ENCODE measurements around the gene PAK2.

PAK2 gene

GRCh38 chr3:196757876-196758739, 18.5 kb downstream of the PAK2 start:
- Histone ChIP-seq H3K36me3 (ENCODE audit: control insufficient read depth, insufficient read depth, low read length) (no peaks in the 10 kb centered on the region), H3K9me3 (ENCODE audit: control insufficient read depth, insufficient read depth, low read length) (no peaks in the 10 kb centered on the region; the same call in 1 of the 2 replicates), H3K4me1 (ENCODE audit: control insufficient read depth, insufficient read depth, low read length) (no peaks in the 10 kb centered on the region), H3K4me3 (ENCODE audit: low read length) (no peak overlapping the region), H3K27me3 (ENCODE audit: control insufficient read depth, insufficient read depth, low read length) (no peaks in the 10 kb centered on the region), H3K27ac (ENCODE audit: low read length) (no peak overlapping the region)
- no peak for DNase-seq (ENCODE audit: low read depth, low spot score)
- no CpG with 5 or more reads among the region's 9 CpGs for WGBS (ENCODE audit: insufficient coverage, insufficient read length)

GRCh38 chr3:196763179-196763578, 23.5 kb downstream of the PAK2 start:
- no peak overlapping the region for H3K4me3 ChIP-seq (ENCODE audit: low read length)
- no peak overlapping the region for H3K27ac ChIP-seq (ENCODE audit: low read length)
- no peaks in the 10 kb centered on the region for H3K4me1 ChIP-seq (ENCODE audit: control insufficient read depth, insufficient read depth, low read length)
- DNase-seq (ENCODE audit: low read depth, low spot score), result no peak
- H3K9me3 ChIP-seq (ENCODE audit: control insufficient read depth, insufficient read depth, low read length), result no peaks in the 10 kb centered on the region
- no CpG with 5 or more reads among the region's 7 CpGs for WGBS (ENCODE audit: insufficient coverage, insufficient read length)
- no peaks in the 10 kb centered on the region for H3K36me3 ChIP-seq (ENCODE audit: control insufficient read depth, insufficient read depth, low read length)
- H3K27me3 ChIP-seq (ENCODE audit: control insufficient read depth, insufficient read depth, low read length), result no peaks in the 10 kb centered on the region; the same call in 1 of the 2 replicates

GRCh38 chr3:196765454-196765853, 25.8 kb downstream of the PAK2 start:
- Histone ChIP-seq H3K36me3 (ENCODE audit: control insufficient read depth, insufficient read depth, low read length) (no peaks in the 10 kb centered on the region), H3K4me3 (ENCODE audit: low read length) (no peak overlapping the region), H3K4me1 (ENCODE audit: control insufficient read depth, insufficient read depth, low read length) (no peaks in the 10 kb centered on the region; the same call in 1 of the 2 replicates), H3K27ac (ENCODE audit: low read length) (no peak overlapping the region), H3K9me3 (ENCODE audit: control insufficient read depth, insufficient read depth, low read length) (no peaks in the 10 kb centered on the region), H3K27me3 (ENCODE audit: control insufficient read depth, insufficient read depth, low read length) (no peaks in the 10 kb centered on the region; the same call in 1 of the 2 replicates)
- no peak for DNase-seq (ENCODE audit: low read depth, low spot score)

- WGBS (ENCODE audit: insufficient coverage, insufficient read length), result no CpG with 5 or more reads among the region's 1 CpG
- H3K36me3 ChIP-seq (ENCODE audit: control insufficient read depth, insufficient read depth, low read length), result no peaks in the 10 kb centered on the region
Observed at GRCh38 chr3:196771067-196771466, 31.4 kb downstream of the PAK2 start.

GRCh38 chr3:196772102-196772501, 32.4 kb downstream of the PAK2 start:
- WGBS (ENCODE audit: insufficient coverage, insufficient read length), result no CpG with 5 or more reads among the region's 4 CpGs
- Histone ChIP-seq H3K36me3 (ENCODE audit: control insufficient read depth, insufficient read depth, low read length) (no peaks in the 10 kb centered on the region), H3K9me3 (ENCODE audit: control insufficient read depth, insufficient read depth, low read length) (no peaks in the 10 kb centered on the region), H3K27me3 (ENCODE audit: control insufficient read depth, insufficient read depth, low read length) (no peaks in the 10 kb centered on the region), H3K4me1 (ENCODE audit: control insufficient read depth, insufficient read depth, low read length) (no peaks in the 10 kb centered on the region; the same call in 1 of the 2 replicates), H3K4me3 (ENCODE audit: low read length) (no peak overlapping the region), H3K27ac (ENCODE audit: low read length) (no peak overlapping the region)
- no peak for DNase-seq (ENCODE audit: low read depth, low spot score)

More at GRCh38 chr3:196771067-196771466, 31.4 kb downstream of the PAK2 start:
- Histone ChIP-seq H3K27ac (ENCODE audit: low read length) (no peak overlapping the region), H3K4me3 (ENCODE audit: low read length) (no peak overlapping the region), H3K9me3 (ENCODE audit: control insufficient read depth, insufficient read depth, low read length) (no peaks in the 10 kb centered on the region), H3K4me1 (ENCODE audit: control insufficient read depth, insufficient read depth, low read length) (no peaks in the 10 kb centered on the region; the same call in 1 of the 2 replicates), H3K27me3 (ENCODE audit: control insufficient read depth, insufficient read depth, low read length) (no peaks in the 10 kb centered on the region)
- DNase-seq (ENCODE audit: low read depth, low spot score), result no peak

- Histone ChIP-seq H3K4me3 (ENCODE audit: low read length) (no peak overlapping the region), H3K9me3 (ENCODE audit: control insufficient read depth, insufficient read depth, low read length) (no peaks in the 10 kb centered on the region), H3K27me3 (ENCODE audit: control insufficient read depth, insufficient read depth, low read length) (no peaks in the 10 kb centered on the region), H3K36me3 (ENCODE audit: control insufficient read depth, insufficient read depth, low read length) (no peaks in the 10 kb centered on the region), H3K27ac (ENCODE audit: low read length) (no peak overlapping the region), H3K4me1 (ENCODE audit: control insufficient read depth, insufficient read depth, low read length) (no peaks in the 10 kb centered on the region; the same call in 1 of the 2 replicates)
- no peak for DNase-seq (ENCODE audit: low read depth, low spot score)
- no CpG with 5 or more reads among the region's 6 CpGs for WGBS (ENCODE audit: insufficient coverage, insufficient read length)
Observed at GRCh38 chr3:196772897-196773296, 33.2 kb downstream of the PAK2 start.

- Histone ChIP-seq H3K27ac (ENCODE audit: low read length) (no peak overlapping the region), H3K9me3 (ENCODE audit: control insufficient read depth, insufficient read depth, low read length) (no peaks in the 10 kb centered on the region), H3K27me3 (ENCODE audit: control insufficient read depth, insufficient read depth, low read length) (no peaks in the 10 kb centered on the region), H3K4me1 (ENCODE audit: control insufficient read depth, insufficient read depth, low read length) (no peaks in the 10 kb centered on the region; the same call in 1 of the 2 replicates), H3K36me3 (ENCODE audit: control insufficient read depth, insufficient read depth, low read length) (no peaks in the 10 kb centered on the region), H3K4me3 (ENCODE audit: low read length) (no peak overlapping the region)
- no peak for DNase-seq (ENCODE audit: low read depth, low spot score)
- WGBS (ENCODE audit: insufficient coverage, insufficient read length), result no CpG with 5 or more reads among the region's 5 CpGs
Observed at GRCh38 chr3:196774191-196774820, 34.6 kb downstream of the PAK2 start.

- Histone ChIP-seq H3K27ac (ENCODE audit: low read length) (no peak overlapping the region), H3K36me3 (ENCODE audit: control insufficient read depth, insufficient read depth, low read length) (no peaks in the 10 kb centered on the region), H3K9me3 (ENCODE audit: control insufficient read depth, insufficient read depth, low read length) (no peaks in the 10 kb centered on the region), H3K4me3 (ENCODE audit: low read length) (no peak overlapping the region), H3K27me3 (ENCODE audit: control insufficient read depth, insufficient read depth, low read length) (no peaks in the 10 kb centered on the region), H3K4me1 (ENCODE audit: control insufficient read depth, insufficient read depth, low read length) (no peaks in the 10 kb centered on the region)
- no peak for DNase-seq (ENCODE audit: low read depth, low spot score)
- no CpG with 5 or more reads among the region's 6 CpGs for WGBS (ENCODE audit: insufficient coverage, insufficient read length)
Observed at GRCh38 chr3:196774848-196775422, 35.3 kb downstream of the PAK2 start.

- no peaks in the 10 kb centered on the region for H3K9me3 ChIP-seq (ENCODE audit: control insufficient read depth, insufficient read depth, low read length)
- H3K4me3 ChIP-seq (ENCODE audit: low read length), result no peak overlapping the region
- no peaks in the 10 kb centered on the region for H3K27me3 ChIP-seq (ENCODE audit: control insufficient read depth, insufficient read depth, low read length)
- no peak for DNase-seq (ENCODE audit: low read depth, low spot score)
- WGBS (ENCODE audit: insufficient coverage, insufficient read length), result no CpG with 5 or more reads among the region's 9 CpGs
- H3K36me3 ChIP-seq (ENCODE audit: control insufficient read depth, insufficient read depth, low read length), result no peaks in the 10 kb centered on the region
- no peak overlapping the region for H3K27ac ChIP-seq (ENCODE audit: low read length)
- H3K4me1 ChIP-seq (ENCODE audit: control insufficient read depth, insufficient read depth, low read length), result no peaks in the 10 kb centered on the region
Observed at GRCh38 chr3:196775938-196776337, 36.3 kb downstream of the PAK2 start.

- no peak overlapping the region for H3K4me3 ChIP-seq (ENCODE audit: low read length)
- no peak for DNase-seq (ENCODE audit: low read depth, low spot score)
- H3K36me3 ChIP-seq (ENCODE audit: control insufficient read depth, insufficient read depth, low read length), result no peaks in the 10 kb centered on the region
- no peak overlapping the region for H3K27ac ChIP-seq (ENCODE audit: low read length)
- no peaks in the 10 kb centered on the region for H3K9me3 ChIP-seq (ENCODE audit: control insufficient read depth, insufficient read depth, low read length)
- H3K4me1 ChIP-seq (ENCODE audit: control insufficient read depth, insufficient read depth, low read length), result no peaks in the 10 kb centered on the region
- no CpG with 5 or more reads among the region's 8 CpGs for WGBS (ENCODE audit: insufficient coverage, insufficient read length)
- no peaks in the 10 kb centered on the region for H3K27me3 ChIP-seq (ENCODE audit: control insufficient read depth, insufficient read depth, low read length)
Observed at GRCh38 chr3:196777836-196778235, 38.2 kb downstream of the PAK2 start.
